Lung (tissue), 12 donors: ENCODE measurements around the gene NACA2. TPM values are rescaled to one million over a fixed set of nuclear protein-coding genes. Genes with fewer than 3 reads are reported as not detected.

Experiments used
- ATAC-seq: fragments of 200-7000 bp; cut with Tn5 transposase; one replicate; pipeline ENCODE4 v1.9.1; 2020; ENCODE audit warnings: moderate number of reproducible peaks; ENCODE audit not compliant: insufficient read depth, low FRiP score
- DNase-seq, 3 donors: peaks; one replicate each; pipeline ENCODE4 v3.0.0-alpha.2; 2013 to 2017
- H3K27ac ChIP-seq, 2 donors: one replicate each; pipeline ENCODE4 v1.5.1; 2013; ENCODE audit warnings: mild to moderate bottlenecking in 2 of 2, moderate library complexity in 2 of 2, control low read depth in 1 of 2, inconsistent platforms in 1 of 2, low read depth in 1 of 2, low read length in 1 of 2
- H3K27me3 ChIP-seq, 3 donors: one replicate each; pipeline ENCODE4 v1.5.1; 2013; ENCODE audit warnings: low read length in 2 of 3; ENCODE audit not compliant: control insufficient read depth in 3 of 3, insufficient read depth in 3 of 3
- H3K36me3 ChIP-seq, 4 donors: one replicate each; pipeline ENCODE4 v1.5.1; 2013; ENCODE audit warnings: low read length in 4 of 4, mild to moderate bottlenecking in 1 of 4, moderate library complexity in 1 of 4; ENCODE audit not compliant: control insufficient read depth in 4 of 4, insufficient read depth in 4 of 4
- H3K4me1 ChIP-seq, 5 donors: one replicate each; pipeline ENCODE4 v1.5.1; 2013; ENCODE audit warnings: low read length in 5 of 5, mild to moderate bottlenecking in 2 of 5, moderate library complexity in 1 of 5; ENCODE audit not compliant: control insufficient read depth in 5 of 5, insufficient read depth in 5 of 5
- H3K4me3 ChIP-seq: one replicate; pipeline ENCODE4 v1.5.1; 2013; ENCODE audit warnings: mild to moderate bottlenecking, control low read depth, moderate library complexity
- H3K9ac ChIP-seq, 2 donors: one replicate each; pipeline ENCODE4 v1.5.1; 2013; ENCODE audit warnings: low read length in 2 of 2, control low read depth in 1 of 2; ENCODE audit not compliant: insufficient read depth in 1 of 2
- H3K9me3 ChIP-seq, 4 donors: one replicate each; pipeline ENCODE4 v1.5.1; 2013; ENCODE audit warnings: low read length in 3 of 4, mild to moderate bottlenecking in 1 of 4, moderate library complexity in 1 of 4; ENCODE audit not compliant: control insufficient read depth in 4 of 4, insufficient read depth in 3 of 4
- WGBS, 2 donors: extraction: QIAGEN DNeasy Blood & Tissue Kit; methylation state at CpG; one replicate each; pipeline ENCODE4 v1.1.7; 2013; 5-methylcytosine and 5-hydroxymethylcytosine counted together
- polyA plus RNA-seq, 2 donors: library from polyadenylated mRNA; stranded (reverse); fragments of 200-250 nt; gene quantifications; one replicate each; pipeline ENCODE4 v1.2.1, GENCODE V29; 2013
- total RNA-seq, 2 donors: library from RNA; depleted of rRNA in 1 of 2; stranded (reverse); fragments of >200 nt in 1 of 2; gene quantifications; one replicate each; pipeline ENCODE4 v1.2.1, GENCODE V29; 2014 to 2021
- TF ChIP-seq, protein P1 (sequence below): IDR thresholded peaks from 2 replicates; pipeline ENCODE4 v1.5.1; 2012; ENCODE audit warnings: mild to moderate bottlenecking; ENCODE audit errors: control extremely low read depth, extremely low read depth
- donor health status: control.
- donor health status: control.
- donor health status: Bipolar disorder and iron deficiency.
- donor health status: healthy.
- donor health status: DM: yes; HTN: yes; CAD: no.

NACA2 gene
- total and polyA plus RNA-seq, 4 donors: 0.07 TPM; not detected in 3

DNA sequence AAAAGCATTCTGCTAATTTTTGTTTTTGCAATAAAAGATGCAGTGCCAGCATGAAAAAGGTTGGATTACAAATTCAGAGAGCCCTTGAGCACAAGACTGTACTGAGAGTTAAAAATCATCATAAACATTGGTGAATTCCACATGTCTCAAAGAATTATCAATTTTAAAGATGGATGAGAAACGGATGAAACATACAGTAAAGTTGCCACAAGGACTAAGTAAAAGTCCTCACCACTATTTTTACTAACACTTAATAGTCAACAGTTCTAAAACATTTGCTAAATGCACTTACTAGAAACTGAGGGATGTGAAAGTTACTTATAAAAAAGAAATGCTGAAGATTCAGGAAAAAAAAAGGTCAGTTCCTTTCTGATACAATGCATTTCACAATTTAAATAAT, 25.8 kb upstream of the NACA2 start:
- Histone ChIP-seq H3K9me3 (peaks cover 0 to 3% (median under 1%) of the 10 kb centered on the region in 4 donors), H3K4me3 (no peak overlapping the region), H3K27me3 (no peaks in the 10 kb centered on the region), H3K4me1 (peaks cover 0 to 17% (median 0%) of the 10 kb centered on the region in 5 donors), H3K9ac (peak overlapping the region in 1 of 2 donors; percentile 53), H3K36me3 (no peaks in the 10 kb centered on the region), H3K27ac (no peak overlapping the region)
- TF ChIP-seq, protein P1, sequence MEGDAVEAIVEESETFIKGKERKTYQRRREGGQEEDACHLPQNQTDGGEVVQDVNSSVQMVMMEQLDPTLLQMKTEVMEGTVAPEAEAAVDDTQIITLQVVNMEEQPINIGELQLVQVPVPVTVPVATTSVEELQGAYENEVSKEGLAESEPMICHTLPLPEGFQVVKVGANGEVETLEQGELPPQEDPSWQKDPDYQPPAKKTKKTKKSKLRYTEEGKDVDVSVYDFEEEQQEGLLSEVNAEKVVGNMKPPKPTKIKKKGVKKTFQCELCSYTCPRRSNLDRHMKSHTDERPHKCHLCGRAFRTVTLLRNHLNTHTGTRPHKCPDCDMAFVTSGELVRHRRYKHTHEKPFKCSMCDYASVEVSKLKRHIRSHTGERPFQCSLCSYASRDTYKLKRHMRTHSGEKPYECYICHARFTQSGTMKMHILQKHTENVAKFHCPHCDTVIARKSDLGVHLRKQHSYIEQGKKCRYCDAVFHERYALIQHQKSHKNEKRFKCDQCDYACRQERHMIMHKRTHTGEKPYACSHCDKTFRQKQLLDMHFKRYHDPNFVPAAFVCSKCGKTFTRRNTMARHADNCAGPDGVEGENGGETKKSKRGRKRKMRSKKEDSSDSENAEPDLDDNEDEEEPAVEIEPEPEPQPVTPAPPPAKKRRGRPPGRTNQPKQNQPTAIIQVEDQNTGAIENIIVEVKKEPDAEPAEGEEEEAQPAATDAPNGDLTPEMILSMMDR: no peak
- DNase-seq (peak in 1 of 3 donors; percentile 28), ATAC-seq (no peak)
- 50 to 91% methylated on average over 1 of the region's 1 CpG for WGBS, 2 donors

DNA sequence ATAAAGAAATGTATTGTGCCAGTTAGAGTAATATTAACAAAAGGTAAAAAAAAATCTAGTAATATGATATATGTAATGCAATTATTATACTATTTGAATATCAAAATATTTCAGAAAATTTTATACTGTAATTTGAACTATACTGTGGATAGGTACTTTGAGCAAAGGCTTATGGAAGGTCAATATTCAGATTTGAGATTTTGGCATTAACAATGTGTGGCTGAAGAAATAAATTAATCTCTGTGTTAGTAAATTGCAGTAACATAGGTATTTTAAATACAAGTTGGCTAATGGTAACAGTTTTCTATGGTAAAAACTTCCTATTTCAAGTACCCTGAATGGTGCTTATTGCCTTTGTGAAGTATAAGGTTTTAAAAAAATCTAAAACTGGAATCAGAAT, 23.2 kb upstream of the NACA2 start:
- Histone ChIP-seq H3K27ac (no peak overlapping the region), H3K9ac (no peak overlapping the region), H3K4me3 (no peak overlapping the region), H3K9me3 (no peaks in the 10 kb centered on the region), H3K27me3 (no peaks in the 10 kb centered on the region), H3K4me1 (peaks cover 0 to 25% (median 0%) of the 10 kb centered on the region in 5 donors), H3K36me3 (no peaks in the 10 kb centered on the region)
- DNase-seq: no peak
- TF ChIP-seq, protein P1: no peak
- no peak for ATAC-seq

DNA sequence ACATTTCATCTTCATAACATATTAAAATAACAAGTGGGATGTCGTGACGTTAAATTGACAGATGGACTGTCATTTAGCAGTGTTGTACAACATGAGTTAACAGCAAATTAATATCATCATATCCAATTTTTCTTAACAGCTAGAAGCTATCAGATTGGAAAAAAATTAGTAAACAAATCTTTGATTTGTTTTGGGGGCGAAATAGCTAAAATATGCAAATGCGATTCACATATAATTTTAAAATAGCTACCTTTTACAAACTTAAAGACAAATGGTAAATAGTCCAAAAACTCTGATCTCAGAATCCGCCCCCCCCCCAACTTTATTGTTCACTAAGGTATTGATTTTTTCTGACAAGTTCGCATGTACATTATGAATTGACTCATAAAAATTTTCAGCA, 20.3 kb upstream of the NACA2 start:
- H3K4me3 ChIP-seq: no peak overlapping the region
- no peak overlapping the region for H3K9ac ChIP-seq
- no peak for ATAC-seq
- no peak for DNase-seq
- no peaks in the 10 kb centered on the region for H3K36me3 ChIP-seq
- H3K27ac ChIP-seq: no peak overlapping the region
- H3K27me3 ChIP-seq: no peaks in the 10 kb centered on the region
- peaks cover 0 to 13% (median 0%) of the 10 kb centered on the region in 5 donors for H3K4me1 ChIP-seq
- TF ChIP-seq, protein P1: no peak
- 88 to 92% methylated on average over 6 of the region's 6 CpGs for WGBS, 2 donors
- H3K9me3 ChIP-seq: no peaks in the 10 kb centered on the region

DNA sequence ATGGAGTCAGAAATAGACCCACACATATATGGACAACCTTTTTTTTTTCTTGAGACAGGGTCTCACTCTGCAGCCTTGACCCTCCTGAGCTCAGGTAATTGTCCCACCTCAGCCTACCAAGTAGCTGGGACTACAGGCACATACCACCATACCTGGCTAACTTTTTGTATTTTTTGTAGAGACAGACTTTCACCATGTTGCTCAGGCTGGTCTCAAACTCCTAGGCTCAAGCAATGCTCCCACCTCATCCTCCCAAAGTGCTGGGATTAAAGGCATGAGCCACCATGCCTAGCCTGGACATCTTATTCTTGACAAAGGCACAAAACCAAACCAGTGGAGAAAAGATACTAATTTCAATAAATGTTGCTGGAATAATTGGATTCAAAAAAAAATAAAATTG, 14.7 kb upstream of the NACA2 start:
- TF ChIP-seq, protein P1: no peak
- Histone ChIP-seq H3K27me3 (no peaks in the 10 kb centered on the region), H3K9me3 (no peaks in the 10 kb centered on the region), H3K4me3 (no peak overlapping the region), H3K27ac (no peak overlapping the region), H3K4me1 (peaks cover 0 to under 1% (median 0%) of the 10 kb centered on the region in 5 donors), H3K9ac (no peak overlapping the region), H3K36me3 (no peaks in the 10 kb centered on the region)
- DNase-seq: no peak
- ATAC-seq: no peak
